K562 (cell line): Measurements from ENCODE around the gene SCGB2B2. TPM values are rescaled to one million over a fixed set of nuclear protein-coding genes. Genes with fewer than 3 reads are reported as not detected.

Source experiments
- ATAC-seq: fragments of 200-7000 bp; cut with Tn5 transposase; 3 replicates; pipeline ENCODE4 v1.9.1; 2020; ENCODE audit warnings: moderate library complexity
- BruUV-seq: library from RNA; stranded (reverse); fragments of 400-500 nt; replicated peaks from 2 replicates; lab custom pipeline; 2021; lab: Mats Ljungman, UMichigan
- CTCF ChIA-PET: fragments of 300-600 bp; formaldehyde crosslinking; extraction: SDS; loops from one replicate; lab custom pipeline; 2021; ENCODE audit warnings: low intra/inter-chr PET ratio; lab: Yijun Ruan, JAX
- POLR2A ChIA-PET: fragments of 300-600, 350-650 bp; sonication (Branson Sonifier 250); formaldehyde crosslinking; extraction: SDS; loops from one replicate; lab custom pipeline; 2021; ENCODE audit warnings: antibody characterized with exemption, inconsistent platforms; lab: Yijun Ruan, JAX
- DNase-seq, 4 experiments: peaks; one replicate each; pipeline versions ENCODE4 v3.0.0 to v3.0.0-alpha.2; 2011 to 2018; ENCODE audit warnings: low spot score in 3 of 4, mixed read lengths in 3 of 4; ENCODE audit errors: extremely low read depth in 1 of 4
- FAIRE-seq: peaks from 2 replicates; lab custom pipeline; 2011; peaks lifted over from hg19 to GRCh38; lab: Jason Lieb, UNC
- H2AFZ ChIP-seq: 2 replicates; pipeline ENCODE4 v1.6.0; 2011; ENCODE audit warnings: low read depth, low read length, control low read depth, inconsistent platforms
- H3K27ac ChIP-seq: fragments of 200-600 bp; 3 replicates; pipeline ENCODE4 v1.8.0; 2011; ENCODE audit warnings: low read depth, mild to moderate bottlenecking, control low read depth, inconsistent platforms, low read length, moderate library complexity, mixed read lengths; ENCODE audit errors: extremely low read depth
- H3K27me3 ChIP-seq, 2 experiments: fragments of 300-600 bp in 1 of 2; 2 replicates in 1 of 2; 3 replicates in 1 of 2; pipeline versions ENCODE4 v1.6.0 to v1.8.0; 2011; ENCODE audit warnings: inconsistent platforms in 2 of 2, low read length in 2 of 2, mild to moderate bottlenecking in 1 of 2, mixed read lengths in 1 of 2, moderate library complexity in 1 of 2; ENCODE audit not compliant: control insufficient read depth in 2 of 2, insufficient read depth in 2 of 2
- H3K36me3 ChIP-seq: fragments of 300-600 bp; 3 replicates; pipeline ENCODE4 v1.8.0; 2011; ENCODE audit warnings: mild to moderate bottlenecking, low read length, inconsistent platforms; ENCODE audit not compliant: control insufficient read depth, insufficient read depth
- H3K4me1 ChIP-seq, 2 experiments: fragments of 200-600 bp in 1 of 2; replicated peaks in 1 of 2; 2 replicates in 1 of 2; 3 replicates in 1 of 2; pipeline versions ENCODE4 v1.5.1 to v1.8.0; 2011; ENCODE audit warnings: inconsistent platforms in 2 of 2, low read length in 2 of 2, mild to moderate bottlenecking in 1 of 2, mixed read lengths in 1 of 2, moderate library complexity in 1 of 2; ENCODE audit not compliant: control insufficient read depth in 2 of 2, insufficient read depth in 2 of 2
- H3K4me2 ChIP-seq: 2 replicates; pipeline ENCODE4 v1.6.1; 2011; ENCODE audit warnings: low read length, control low read depth, inconsistent platforms, mixed read lengths; ENCODE audit not compliant: insufficient read depth
- H3K4me3 ChIP-seq: fragments of 200-600 bp; sonication (generic), shearing (Covaris generic); 2 replicates; pipeline ENCODE4 v1.5.1; 2016; ENCODE audit warnings: control low read depth, inconsistent platforms
- H3K79me2 ChIP-seq: fragments of 200-600 bp; 3 replicates; pipeline ENCODE4 v1.8.0; 2011; ENCODE audit warnings: low read length, inconsistent platforms; ENCODE audit not compliant: control insufficient read depth, insufficient read depth
- H3K9ac ChIP-seq, 2 experiments: 2 replicates each; pipeline versions ENCODE4 v1.6.0 to v1.6.1; 2011; ENCODE audit warnings: low read depth in 2 of 2, low read length in 2 of 2, control low read depth in 1 of 2, inconsistent platforms in 1 of 2, mild to moderate bottlenecking in 1 of 2, mixed read lengths in 1 of 2; ENCODE audit not compliant: insufficient read depth in 1 of 2
- H3K9me1 ChIP-seq: one replicate; pipeline ENCODE4 v1.6.0; 2011; ENCODE audit warnings: inconsistent platforms, mild to moderate bottlenecking, low read length, moderate library complexity; ENCODE audit not compliant: control insufficient read depth, insufficient read depth
- H3K9me3 ChIP-seq: replicated peaks from 2 replicates; pipeline ENCODE4 v1.5.1; 2011; ENCODE audit warnings: low read depth, low read length, inconsistent platforms; ENCODE audit not compliant: control insufficient read depth, insufficient read depth
- H4K20me1 ChIP-seq: replicated peaks from 2 replicates; pipeline ENCODE4 v1.6.1; 2011; ENCODE audit warnings: low read length, inconsistent platforms, mixed read lengths; ENCODE audit not compliant: control insufficient read depth, insufficient read depth
- ARID1B ChIP-seq: fragments of 450-650 bp; IDR thresholded peaks from 2 replicates; pipeline ENCODE4 v1.6.1; 2016; ENCODE audit warnings: antibody characterized with exemption, mild to moderate bottlenecking, inconsistent platforms
- BMI1 ChIP-seq: fragments of 150-350 bp; IDR thresholded peaks from 2 replicates; pipeline ENCODE4 v1.6.1; 2014; ENCODE audit warnings: low read length
- CBFA2T2 ChIP-seq: fragments of 450-650 bp; conservative IDR thresholded peaks from 2 replicates; pipeline ENCODE4 v1.6.1; 2017; ENCODE audit warnings: mild to moderate bottlenecking
- CBFA2T3 ChIP-seq: fragments of 450-650 bp; IDR thresholded peaks from 2 replicates; pipeline ENCODE4 v1.6.1; 2017
- ESRRA ChIP-seq: fragments of 450-650 bp; IDR thresholded peaks from 2 replicates; pipeline ENCODE4 v1.6.1; 2014; ENCODE audit warnings: low read depth, mild to moderate bottlenecking, moderate library complexity, borderline replicate concordance
- GABPB2 ChIP-seq: fragments of 250-450 bp; sonication (Bioruptor Pico); conservative IDR thresholded peaks from 2 replicates; pipeline ENCODE4 v1.5.1; 2021; ENCODE audit warnings: mild to moderate bottlenecking
- GTF3C2 ChIP-seq: IDR thresholded peaks from 3 replicates; pipeline ENCODE4 v1.6.1; 2011; ENCODE audit warnings: borderline replicate concordance, mild to moderate bottlenecking, moderate library complexity; ENCODE audit not compliant: insufficient read length; ENCODE audit errors: extremely low read depth
- HMG20B ChIP-seq: fragments of 250-450 bp; sonication (Bioruptor Pico); IDR thresholded peaks from 2 replicates; pipeline ENCODE4 v1.5.0; 2021; ENCODE audit warnings: mild to moderate bottlenecking
- NFIC ChIP-seq: fragments of 450-650 bp; IDR thresholded peaks from 2 replicates; pipeline ENCODE4 v1.6.1; 2017; ENCODE audit warnings: mild to moderate bottlenecking, inconsistent platforms
- SIRT6 ChIP-seq: IDR thresholded peaks from one replicate; pipeline ENCODE4 v1.6.1; 2012; ENCODE audit warnings: low read depth, mild to moderate bottlenecking, control low read depth, inconsistent platforms, low read length, moderate library complexity
- TCF3 ChIP-seq: sonication (generic); formaldehyde crosslinking; IDR thresholded peaks from 2 replicates; pipeline ENCODE4 v1.4.0; 2020; ENCODE audit warnings: mild to moderate bottlenecking, missing genetic modification reagents
- ZBTB34 ChIP-seq: fragments of 250-450 bp; sonication (Bioruptor Pico); IDR thresholded peaks from 2 replicates; pipeline ENCODE4 v1.8.0; 2021; ENCODE audit warnings: mild to moderate bottlenecking, moderate library complexity
- WGBS: fragments of 100-300 bp; shearing (Covaris generic); methylation state at CpG from one replicate; pipeline ENCODE4 v1.1.6; 2016; ENCODE audit warnings: low coverage, mixed read lengths; ENCODE audit not compliant: insufficient coverage; ENCODE audit errors: missing lambda C conversion rate; 5-methylcytosine and 5-hydroxymethylcytosine counted together
- in situ Hi-C: fragments of 300-500 bp; cut with MboI; formaldehyde crosslinking; loops from 4 replicates; pipeline ENCODE4 v1.15.0; 2018; ENCODE audit warnings: inconsistent platforms, mixed read lengths
- intact Hi-C: fragments of 100-400 bp; cut with micrococcal nuclease; formaldehyde crosslinking; loops from 2 replicates; pipeline ENCODE4 v1.14.2; 2022
- polyA plus RNA-seq, 8 experiments: library from polyadenylated mRNA; depleted of rRNA in 4 of 8; stranded (reverse) in 5 of 8; unstranded in 3 of 8; fragments of >200 nt; fragmentation: Nextera tagmentation in 2 of 8; fragmentation: Illumina TruSeq in 1 of 8; extraction: Ambion mirVana in 2 of 8; extraction: Trizol in 1 of 8; gene quantifications; 2 replicates each; pipeline versions ENCODE4 v1.2.1 to v1.2.3, GENCODE V29; 2011 to 2014; ENCODE audit warnings: inconsistent platforms in 1 of 8, missing spikeins in 1 of 8
- total RNA-seq, 7 experiments: library from RNA; depleted of rRNA in 6 of 7; stranded (reverse); fragments of >200 nt in 6 of 7; fragmentation: Illumina TruSeq in 2 of 7; extraction: Trizol in 2 of 7; gene quantifications; 2 replicates each; pipeline versions ENCODE4 v1.2.1 to v1.2.3, GENCODE V29; 2011 to 2021; ENCODE audit warnings: low replicate concordance in 1 of 7

Gene SCGB2B2
- total and polyA plus RNA-seq, 9 of the 15 experiments (the other 6 are each of a cell fraction or from before 2014, with no cell fraction given) = not detected

- DNase-seq (peak in 2 of 4 experiments; percentile 12 to 16), ATAC-seq (0 out of 3 replicates have a peak, but pooled peaks have one; percentile 32)
- Histone ChIP-seq H3K9ac (no peak overlapping the region), H3K27me3 (peaks cover 0 to 9% of the 10 kb centered on the region in 2 experiments; a peak in 3 of 5 replicates), H4K20me1 (no peaks in the 10 kb centered on the region), H3K4me3 (no peak overlapping the region), H3K9me3 (no peaks in the 10 kb centered on the region; the same call in 1 of the 2 replicates), H2AFZ (no peak overlapping the region), H3K36me3 (no peaks in the 10 kb centered on the region), H3K27ac (no peak overlapping the region), H3K4me2 (no peak overlapping the region), H3K79me2 (no peaks in the 10 kb centered on the region), H3K9me1 (no peaks in the 10 kb centered on the region), H3K4me1 (no peaks in the 10 kb centered on the region; a peak in 2 of 5 replicates)
- POLR2A ChIA-PET = no interaction called here
- in situ Hi-C loops = no loop called here
- intact Hi-C loops = no loop called here
- TF ChIP-seq CBFA2T3 (peak; percentile 52), BMI1 (no peak), GABPB2 (no peak), ZBTB34 (CRISPR knock-in tag) (no peak), NFIC (peak; percentile 5; the same call in 1 of the 2 replicates), ARID1B (0 out of 2 replicates have a peak, but pooled peaks have one; percentile 32), ESRRA (no peak), SIRT6 (no peak), TCF3 (CRISPR knock-in tag) (peak; percentile 22; the same call in 1 of the 2 replicates), HMG20B (CRISPR knock-in tag) (no peak), CBFA2T2 (0 out of 2 replicates have a peak, but pooled peaks have one; percentile 14), GTF3C2 (no peak)
- TF ChIP-seq, all 486 proteins: peak for 5
- WGBS = 0% methylated on average over 1 of the region's 1 CpG
- CTCF ChIA-PET = interaction anchor here (0.5 kb wide), 1 partner anchor 70 kb away, joined by 3 read pairs; no protein-coding TSS in a partner anchor
- BruUV-seq = no TSS peak
- FAIRE-seq = no peak
Observed at GRCh38 chr19:34688592-34688991, 11.6 kb upstream of the SCGB2B2 start.
